Stimulated activated CD4-positive, alpha-beta T cell treated with anti-CD3 and anti-CD28 coated beads, Interleukin-4, amount 100 ng/mL, for 48 hours (primary cell): Measurements from ENCODE around the gene OR51V1.

ENCODE experiments used
- DNase-seq, 2 donors: peaks; one replicate each; pipeline ENCODE4 v3.0.0-alpha.2; 2020; ENCODE audit warnings: low read depth in 2 of 2

Gene OR51V1

GRCh38 chr11:5231111-5231510 lies 30.6 kb upstream of the OR51V1 start:
- no peak for DNase-seq

GRCh38 chr11:5230266-5230665 lies 29.8 kb upstream of the OR51V1 start:
- DNase-seq, result no peak

- no peak for DNase-seq
Measured at GRCh38 chr11:5229796-5230195, 29.3 kb upstream of the OR51V1 start.

- no peak for DNase-seq
Measured at GRCh38 chr11:5229356-5229755, 28.9 kb upstream of the OR51V1 start.

- no peak for DNase-seq
Measured at GRCh38 chr11:5228124-5228523, 27.6 kb upstream of the OR51V1 start.

GRCh38 chr11:5227681-5228080 lies 27.2 kb upstream of the OR51V1 start:
- no peak for DNase-seq

GRCh38 chr11:5226732-5227310 lies 26.3 kb upstream of the OR51V1 start, which contains the start of gene HBB:
HBB (minus strand) TSS chr11:5227071; CDS start chr11:5227021, 50 bp downstream.
- DNase-seq, result no peak

- no peak for DNase-seq
Measured at GRCh38 chr11:5225480-5225871, 25.0 kb upstream of the OR51V1 start.

GRCh38 chr11:5224538-5225479 lies 24.3 kb upstream of the OR51V1 start:
- no peak for DNase-seq

GRCh38 chr11:5223686-5224085 lies 23.2 kb upstream of the OR51V1 start:
- DNase-seq, result no peak

- DNase-seq, result no peak
Measured at GRCh38 chr11:5223146-5223545, 22.7 kb upstream of the OR51V1 start.

- no peak for DNase-seq
Measured at GRCh38 chr11:5210376-5210885, 9.9 kb upstream of the OR51V1 start.

GRCh38 chr11:5204787-5205186 lies 4.3 kb upstream of the OR51V1 start:
- DNase-seq, result no peak

GRCh38 chr11:5203366-5203765 lies 2.9 kb upstream of the OR51V1 start:
- no peak for DNase-seq

- no peak for DNase-seq
Measured at GRCh38 chr11:5198285-5198684, 2.2 kb downstream of the OR51V1 start.

GRCh38 chr11:5197536-5197935 lies 2.9 kb downstream of the OR51V1 start:
- DNase-seq, result no peak

- DNase-seq, result no peak
Measured at GRCh38 chr11:5196731-5197130, 3.8 kb downstream of the OR51V1 start.

- DNase-seq, result no peak
Measured at GRCh38 chr11:5196067-5196466, 4.4 kb downstream of the OR51V1 start.

- DNase-seq, result no peak
Measured at GRCh38 chr11:5192738-5193137, 7.7 kb downstream of the OR51V1 start.

GRCh38 chr11:5188201-5188600 lies 12.3 kb downstream of the OR51V1 start:
- DNase-seq, result no peak

- no peak for DNase-seq
Measured at GRCh38 chr11:5178046-5178837, 22.2 kb downstream of the OR51V1 start.

GRCh38 chr11:5174934-5175333 lies 25.5 kb downstream of the OR51V1 start:
- DNase-seq, result no peak
